ENCODE data around the gene PCP4. TPM values are rescaled to one million over a fixed set of nuclear protein-coding genes. Genes with fewer than 3 reads are reported as not detected.

PCP4 gene
- total RNA-seq, 6 experiments from 2014 or later = not detected

GRCh38 chr21:39918558-39918957 is 51.3 kb downstream of the PCP4 start:
- Mint-ChIP-seq H3K9me3 (peaks cover 38% of the 10 kb centered on the region), H3K27ac (no peak overlapping the region), H3K4me1 (ENCODE audit: low read depth) (no peaks in the 10 kb centered on the region), H3K36me3 (ENCODE audit: low read depth) (no peaks in the 10 kb centered on the region), H3K4me3 (no peak overlapping the region), H3K27me3 (ENCODE audit: insufficient read depth) (no peaks in the 10 kb centered on the region; the same call in 1 of the 2 replicates)
- DNase-seq = no peak
- TF ChIP-seq, protein P1, sequence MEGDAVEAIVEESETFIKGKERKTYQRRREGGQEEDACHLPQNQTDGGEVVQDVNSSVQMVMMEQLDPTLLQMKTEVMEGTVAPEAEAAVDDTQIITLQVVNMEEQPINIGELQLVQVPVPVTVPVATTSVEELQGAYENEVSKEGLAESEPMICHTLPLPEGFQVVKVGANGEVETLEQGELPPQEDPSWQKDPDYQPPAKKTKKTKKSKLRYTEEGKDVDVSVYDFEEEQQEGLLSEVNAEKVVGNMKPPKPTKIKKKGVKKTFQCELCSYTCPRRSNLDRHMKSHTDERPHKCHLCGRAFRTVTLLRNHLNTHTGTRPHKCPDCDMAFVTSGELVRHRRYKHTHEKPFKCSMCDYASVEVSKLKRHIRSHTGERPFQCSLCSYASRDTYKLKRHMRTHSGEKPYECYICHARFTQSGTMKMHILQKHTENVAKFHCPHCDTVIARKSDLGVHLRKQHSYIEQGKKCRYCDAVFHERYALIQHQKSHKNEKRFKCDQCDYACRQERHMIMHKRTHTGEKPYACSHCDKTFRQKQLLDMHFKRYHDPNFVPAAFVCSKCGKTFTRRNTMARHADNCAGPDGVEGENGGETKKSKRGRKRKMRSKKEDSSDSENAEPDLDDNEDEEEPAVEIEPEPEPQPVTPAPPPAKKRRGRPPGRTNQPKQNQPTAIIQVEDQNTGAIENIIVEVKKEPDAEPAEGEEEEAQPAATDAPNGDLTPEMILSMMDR (IDR thresholded peaks at IDR 0.05) = no peak

- Mint-ChIP-seq H3K4me1 (ENCODE audit: low read depth) (no peaks in the 10 kb centered on the region), H3K27me3 (ENCODE audit: insufficient read depth) (no peaks in the 10 kb centered on the region; the same call in 1 of the 2 replicates), H3K27ac (no peak overlapping the region), H3K36me3 (ENCODE audit: low read depth) (no peaks in the 10 kb centered on the region; the same call in 1 of the 2 replicates), H3K9me3 (peaks cover 34% of the 10 kb centered on the region), H3K4me3 (no peak overlapping the region)
- TF ChIP-seq, protein P1 (IDR thresholded peaks at IDR 0.05) = no peak
- no peak for DNase-seq
Measured at GRCh38 chr21:39923476-39923875, 56.2 kb downstream of the PCP4 start.

DNA sequence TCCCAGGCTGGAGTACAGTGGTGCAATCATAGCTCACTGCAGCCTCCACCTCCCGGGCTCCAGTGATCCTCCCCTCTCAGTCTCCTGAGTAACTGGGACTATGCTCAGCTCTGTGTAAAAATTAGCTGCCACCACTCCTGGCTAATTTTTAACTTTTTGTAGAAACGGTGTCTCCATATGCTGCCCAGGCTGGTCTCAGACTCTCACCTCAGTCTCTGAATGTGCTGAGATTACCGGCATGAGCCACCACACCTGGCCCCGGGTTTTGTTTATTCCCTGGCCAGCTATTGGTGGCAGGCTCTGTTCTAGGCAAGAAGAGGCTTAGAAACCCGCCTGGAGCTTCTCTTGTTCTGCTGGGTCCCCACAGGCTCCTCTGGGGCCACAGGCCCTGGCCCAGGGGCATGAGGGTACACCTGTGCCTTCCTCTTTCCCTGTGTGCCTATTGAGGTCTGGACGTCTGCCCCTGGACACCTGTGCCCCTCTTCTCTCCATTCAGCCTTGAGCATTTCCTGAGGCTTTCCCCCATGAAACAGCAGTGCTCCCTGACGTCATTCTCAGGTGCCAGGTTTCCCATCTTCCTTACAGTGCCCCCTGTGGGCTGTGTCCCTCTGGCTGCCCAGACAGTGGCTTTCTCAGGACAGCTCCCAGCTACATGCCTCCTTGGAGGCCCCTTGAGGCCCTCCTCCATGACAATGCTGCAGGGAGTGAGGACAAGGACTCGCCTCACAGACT is 57.5 kb downstream of the PCP4 start:
- Mint-ChIP-seq H3K4me1 (ENCODE audit: low read depth) (no peaks in the 10 kb centered on the region), H3K36me3 (ENCODE audit: low read depth) (no peaks in the 10 kb centered on the region; the same call in 1 of the 2 replicates), H3K4me3 (no peak overlapping the region), H3K27me3 (ENCODE audit: insufficient read depth) (no peaks in the 10 kb centered on the region; the same call in 1 of the 2 replicates), H3K27ac (no peak overlapping the region), H3K9me3 (peaks cover 39% of the 10 kb centered on the region)
- TF ChIP-seq, protein P1 (IDR thresholded peaks at IDR 0.05) = no peak; the same call in 1 of the 2 replicates
- no peak for DNase-seq

DNA sequence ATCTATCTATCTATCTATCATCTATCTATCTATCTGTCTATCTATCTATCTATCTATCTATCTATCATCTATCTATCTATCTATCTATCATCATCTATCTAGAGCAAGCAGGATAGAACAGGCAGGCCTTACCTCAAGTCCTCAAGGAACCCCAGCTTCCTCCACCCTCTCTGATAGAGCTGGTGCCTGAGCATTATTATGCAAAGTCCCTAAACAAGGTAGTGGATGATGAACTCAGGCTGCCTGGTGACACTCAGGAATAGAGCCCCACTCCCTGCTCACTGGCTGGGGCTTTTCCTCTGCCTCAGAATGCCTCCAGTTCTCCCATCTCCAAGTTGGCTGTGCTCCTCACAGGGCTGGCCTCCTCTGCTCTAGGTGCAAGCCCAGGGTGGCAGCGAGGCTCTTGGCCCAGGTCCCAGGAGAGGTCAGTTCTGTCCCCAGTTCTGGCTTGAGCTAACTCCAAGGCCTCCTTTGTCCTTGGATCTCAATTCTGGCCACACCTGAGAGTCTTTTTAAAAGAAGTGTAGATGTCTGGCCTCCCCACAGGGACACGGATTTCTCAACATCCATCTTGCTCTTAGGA is 60.2 kb downstream of the PCP4 start:
- no peaks in the 10 kb centered on the region for H3K4me1 Mint-ChIP-seq (ENCODE audit: low read depth)
- TF ChIP-seq, protein P1 (IDR thresholded peaks at IDR 0.05) = no peak
- H3K4me3 Mint-ChIP-seq = no peak overlapping the region
- peaks cover 56% of the 10 kb centered on the region for H3K9me3 Mint-ChIP-seq
- H3K36me3 Mint-ChIP-seq (ENCODE audit: low read depth) = no peaks in the 10 kb centered on the region; the same call in 1 of the 2 replicates
- H3K27ac Mint-ChIP-seq = no peak overlapping the region
- H3K27me3 Mint-ChIP-seq (ENCODE audit: insufficient read depth) = no peaks in the 10 kb centered on the region; the same call in 1 of the 2 replicates
- DNase-seq = no peak

DNA sequence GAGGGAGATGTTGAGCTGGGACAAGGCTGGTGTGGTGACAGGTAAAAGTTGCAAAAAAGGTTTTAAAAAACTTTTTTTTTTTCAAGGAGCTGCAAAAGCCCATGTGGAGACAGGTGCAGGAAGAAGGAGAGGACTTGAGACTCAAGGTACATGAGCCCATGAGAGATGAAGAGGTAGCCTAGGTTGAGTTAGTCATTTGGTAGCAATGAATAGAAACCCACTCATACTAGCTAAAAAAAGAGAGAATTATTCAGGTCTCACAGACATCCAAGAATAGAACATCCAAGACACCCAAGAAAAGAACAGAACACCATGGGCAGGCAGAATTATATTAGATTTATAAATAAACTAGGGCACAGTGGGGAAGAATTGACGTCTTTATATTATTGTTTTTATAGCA is 65.1 kb downstream of the PCP4 start:
- Mint-ChIP-seq H3K36me3 (ENCODE audit: low read depth) (no peaks in the 10 kb centered on the region), H3K9me3 (peaks cover 61% of the 10 kb centered on the region), H3K27ac (no peak overlapping the region), H3K4me1 (ENCODE audit: low read depth) (no peaks in the 10 kb centered on the region), H3K4me3 (no peak overlapping the region), H3K27me3 (ENCODE audit: insufficient read depth) (no peaks in the 10 kb centered on the region; the same call in 1 of the 2 replicates)
- DNase-seq = no peak
- TF ChIP-seq, protein P1 (IDR thresholded peaks at IDR 0.05) = no peak

Measured in HFFc6 (cell line).